TTC549 (cell line): ENCODE data around the gene FUZ.

Experiments used
- FAIRE-seq: peaks from 2 replicates; lab custom pipeline; 2012; peaks lifted over from hg19 to GRCh38; lab: Jason Lieb, UNC

Gene FUZ, protein sequence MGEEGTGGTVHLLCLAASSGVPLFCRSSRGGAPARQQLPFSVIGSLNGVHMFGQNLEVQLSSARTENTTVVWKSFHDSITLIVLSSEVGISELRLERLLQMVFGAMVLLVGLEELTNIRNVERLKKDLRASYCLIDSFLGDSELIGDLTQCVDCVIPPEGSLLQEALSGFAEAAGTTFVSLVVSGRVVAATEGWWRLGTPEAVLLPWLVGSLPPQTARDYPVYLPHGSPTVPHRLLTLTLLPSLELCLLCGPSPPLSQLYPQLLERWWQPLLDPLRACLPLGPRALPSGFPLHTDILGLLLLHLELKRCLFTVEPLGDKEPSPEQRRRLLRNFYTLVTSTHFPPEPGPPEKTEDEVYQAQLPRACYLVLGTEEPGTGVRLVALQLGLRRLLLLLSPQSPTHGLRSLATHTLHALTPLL

DNA sequence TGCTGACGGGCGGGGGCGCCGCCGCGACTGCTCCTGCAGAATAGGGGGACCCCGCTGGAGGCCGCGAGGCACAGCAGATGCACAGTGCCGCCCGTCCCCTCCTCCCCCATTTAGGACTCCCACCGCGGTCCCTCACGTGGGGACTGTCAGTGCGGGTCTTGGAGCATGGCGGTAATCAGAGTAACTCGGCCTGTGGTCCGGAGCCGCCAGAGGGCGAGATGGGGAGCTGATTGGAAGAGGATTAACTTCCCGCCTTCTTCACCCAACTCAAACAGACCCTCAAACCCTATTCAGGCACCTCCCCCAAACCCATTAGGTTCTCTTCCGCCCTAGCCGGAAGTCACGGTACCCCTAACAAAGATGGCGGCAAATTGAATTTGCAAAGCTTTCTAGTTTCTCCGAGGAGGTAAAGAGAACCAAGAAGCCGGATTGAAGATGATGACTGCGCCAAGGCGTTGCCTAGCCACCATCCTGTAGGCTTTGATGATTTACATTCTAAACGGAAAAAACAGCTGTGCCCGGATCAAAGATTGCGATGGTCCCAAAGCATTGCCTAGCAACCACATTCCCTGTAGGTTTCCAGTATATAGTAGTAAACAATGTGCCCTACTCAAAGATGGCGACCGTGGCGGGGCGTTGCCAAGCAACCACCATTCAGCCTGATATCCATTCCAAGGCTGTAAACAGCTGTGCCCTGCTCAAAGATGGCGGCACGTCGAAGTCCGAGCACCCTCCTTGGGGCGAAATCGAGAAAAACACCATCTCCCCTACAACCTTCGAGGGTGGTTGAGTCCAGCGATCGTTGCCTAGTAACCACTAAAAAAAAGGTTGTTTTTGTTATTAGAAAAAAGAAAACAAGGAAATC is at the start of gene FUZ:
Gene FUZ (minus strand): TSS at position 296 of the 865 bp plus-strand sequence. CDS start 186 bp downstream, at position 110.
- peak; percentile 97 for FAIRE-seq

DNA sequence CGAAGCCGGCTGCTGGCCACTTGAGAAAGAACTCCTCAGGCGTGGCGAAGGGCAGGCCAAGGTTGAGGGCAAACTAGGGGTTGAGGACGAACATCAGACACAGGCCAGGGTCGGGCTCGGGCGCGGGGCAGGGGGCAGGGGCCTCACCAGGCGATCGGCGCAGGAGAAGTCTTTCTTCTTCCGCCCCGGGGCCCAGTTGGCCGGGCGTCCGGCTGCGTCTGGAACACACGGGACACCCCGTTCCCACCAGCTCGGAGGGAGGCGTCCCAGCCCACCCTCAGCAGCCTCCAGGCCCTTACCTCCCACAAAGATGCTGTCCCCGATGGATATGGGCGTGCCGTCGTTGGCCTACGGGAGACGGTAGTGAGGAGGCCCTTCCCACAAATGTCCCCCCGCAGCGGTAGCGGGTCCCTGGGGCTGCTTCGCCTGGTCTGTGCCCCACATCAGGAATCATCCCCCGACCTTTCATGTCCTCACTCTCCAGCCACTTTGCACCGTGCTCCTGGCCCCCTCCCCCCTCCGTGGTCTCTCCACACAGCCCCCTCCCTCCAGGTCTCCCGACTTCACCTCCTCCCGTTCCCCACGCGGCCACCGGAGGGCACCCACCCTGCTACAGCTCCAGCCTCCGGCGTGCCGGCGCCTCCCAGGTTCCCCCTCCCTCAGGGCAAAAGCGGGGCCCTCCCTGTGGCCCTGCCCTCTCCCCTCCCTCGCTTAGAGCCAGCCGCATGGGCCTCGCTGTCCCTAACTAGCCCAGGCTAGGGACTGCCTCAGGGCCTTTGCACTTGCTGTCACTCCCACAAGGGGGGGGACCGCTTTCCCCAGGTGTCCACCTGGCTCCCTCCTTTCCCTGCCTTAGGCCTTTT is 49.5 kb upstream of the FUZ start:
- no peak for FAIRE-seq

DNA sequence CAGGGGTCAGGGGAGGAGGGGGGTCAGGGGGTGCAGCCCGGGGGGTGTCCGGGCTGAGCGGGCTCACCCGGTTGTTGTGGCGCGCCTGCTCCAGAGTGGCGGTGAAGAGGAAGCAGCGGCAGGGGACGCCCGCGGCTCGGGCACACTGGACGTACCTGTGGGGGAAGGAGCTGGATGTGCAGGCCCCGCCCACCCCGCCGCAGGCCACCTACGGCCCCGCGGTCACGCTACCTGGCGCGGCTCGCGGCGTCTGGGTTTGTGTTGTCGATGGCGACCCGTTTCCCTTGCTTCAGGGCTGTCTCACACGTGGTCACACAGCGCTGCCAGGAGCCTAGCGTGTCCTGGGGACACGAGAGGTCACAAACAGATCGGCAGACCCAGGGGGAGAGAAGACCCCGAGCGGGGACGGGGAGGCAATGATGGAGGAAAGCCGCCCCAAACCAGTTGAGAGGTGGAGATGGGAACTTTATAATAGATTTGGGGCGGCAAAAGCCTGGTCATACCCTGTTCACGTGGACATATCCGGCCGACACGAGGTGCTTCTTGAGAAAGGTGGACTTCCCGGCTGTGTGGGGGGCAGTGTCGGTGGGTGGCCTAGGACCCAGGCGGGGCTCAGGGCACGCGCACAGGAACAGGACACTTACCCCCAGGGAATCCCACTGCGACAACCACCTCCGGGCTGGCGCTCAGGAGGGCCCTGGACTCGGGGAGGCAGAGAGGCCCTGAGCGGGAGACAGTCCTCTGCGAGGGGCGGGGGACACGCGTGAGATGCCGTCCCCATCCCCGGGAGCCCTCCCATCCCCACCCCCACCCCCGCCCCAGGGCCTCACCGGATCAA is 48.7 kb upstream of the FUZ start:
- no peak for FAIRE-seq

DNA sequence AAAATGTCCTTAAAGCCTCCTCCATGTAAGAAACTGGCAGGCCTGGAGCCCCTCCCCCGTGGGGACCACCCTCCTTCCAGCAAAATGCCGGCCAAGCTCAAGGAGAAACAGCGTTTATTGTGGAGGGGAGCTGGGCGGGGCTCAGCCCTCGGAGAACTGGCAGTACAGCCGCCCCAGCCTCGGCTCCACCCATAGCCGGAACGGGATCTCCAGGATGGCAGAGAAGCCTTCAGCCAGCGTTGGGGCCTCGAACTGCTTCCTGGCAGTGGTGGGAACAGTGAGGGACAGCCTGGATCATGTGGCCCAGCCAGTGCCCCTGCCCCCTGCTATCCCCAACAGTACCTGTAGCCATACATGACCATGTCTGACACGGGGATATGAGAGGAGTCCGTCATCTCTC is 48.0 kb upstream of the FUZ start:
- FAIRE-seq: no peak

GRCh38 chr19:49860336-49861102 is 47.4 kb upstream of the FUZ start:
- no peak for FAIRE-seq

DNA sequence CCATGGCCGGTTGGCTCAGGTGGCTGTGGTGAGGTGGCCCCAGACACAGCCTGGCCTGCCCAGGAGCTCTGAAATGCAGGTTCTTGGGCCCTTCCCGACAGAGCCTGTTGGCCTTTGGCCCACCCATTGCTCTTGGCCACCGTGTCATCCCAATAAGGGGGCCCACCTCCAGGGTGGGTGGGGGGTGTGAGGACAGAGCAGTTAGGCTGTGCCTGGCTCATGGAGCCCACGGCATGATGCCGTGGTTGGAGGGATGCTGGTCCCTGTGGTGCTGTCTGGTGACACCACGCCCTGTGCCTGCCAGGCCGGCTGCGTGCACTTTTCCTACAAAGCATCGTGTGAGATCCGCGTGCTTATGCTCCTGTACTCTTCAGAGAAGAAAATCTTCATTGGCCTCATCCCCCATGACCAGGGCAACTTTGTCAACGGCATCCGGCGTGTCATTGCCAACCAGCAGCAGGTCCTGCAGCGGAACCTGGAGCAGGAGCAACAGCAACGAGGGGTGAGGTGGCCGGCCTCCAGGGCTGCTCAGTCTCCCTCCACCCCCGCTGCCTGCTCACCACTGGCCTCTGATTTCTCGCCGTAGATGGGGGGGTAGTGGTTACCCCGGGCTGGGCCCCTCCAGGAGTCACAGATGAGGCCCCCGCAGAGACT is 46.7 kb upstream of the FUZ start:
- no peak for FAIRE-seq

DNA sequence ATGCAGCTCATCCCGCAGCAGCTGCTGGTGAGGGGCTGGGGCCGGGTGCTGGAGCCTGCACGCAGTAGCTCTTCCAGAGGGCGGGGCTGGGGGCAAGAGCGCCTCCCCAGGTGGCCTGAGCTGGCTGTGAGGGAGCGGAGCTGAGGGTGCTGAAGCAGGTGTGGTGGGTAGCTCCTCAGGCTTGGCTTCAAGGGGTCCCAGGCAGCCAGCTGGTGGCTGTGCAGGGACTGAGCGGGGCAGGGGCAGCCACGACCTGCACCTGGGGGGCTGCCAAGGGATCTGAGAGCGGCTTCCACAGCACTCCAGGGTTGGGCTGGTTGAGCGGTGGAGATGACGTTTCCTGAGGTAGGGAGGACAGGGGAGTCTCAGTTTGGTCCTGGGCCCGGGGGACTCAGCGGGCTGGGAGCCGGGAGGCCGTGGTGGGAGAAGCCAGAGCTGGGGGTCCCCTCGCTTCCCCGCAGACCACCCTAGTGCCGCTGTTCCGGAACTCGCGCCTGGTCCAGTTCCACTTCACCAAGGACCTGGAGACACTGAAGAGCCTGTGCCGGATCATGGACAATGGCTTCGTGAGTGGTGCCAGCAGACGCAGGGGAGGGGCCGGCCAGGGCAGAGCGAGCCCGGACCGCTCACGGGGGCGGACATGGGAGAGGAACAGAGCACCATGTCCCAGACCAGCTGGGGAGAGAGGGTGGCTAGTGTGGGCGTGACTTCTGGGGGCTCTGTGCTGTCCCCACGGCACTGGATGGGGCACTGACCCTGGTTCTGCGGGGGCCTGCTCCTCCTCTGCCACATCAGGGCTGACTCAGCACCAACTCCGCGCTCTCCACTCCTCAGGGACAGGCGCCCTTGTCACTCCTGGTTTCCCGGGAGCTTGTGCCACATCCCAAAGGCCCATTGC is 45.2 kb upstream of the FUZ start:
- FAIRE-seq: no peak

GRCh38 chr19:49857838-49858087 is 44.7 kb upstream of the FUZ start:
- FAIRE-seq: no peak

DNA sequence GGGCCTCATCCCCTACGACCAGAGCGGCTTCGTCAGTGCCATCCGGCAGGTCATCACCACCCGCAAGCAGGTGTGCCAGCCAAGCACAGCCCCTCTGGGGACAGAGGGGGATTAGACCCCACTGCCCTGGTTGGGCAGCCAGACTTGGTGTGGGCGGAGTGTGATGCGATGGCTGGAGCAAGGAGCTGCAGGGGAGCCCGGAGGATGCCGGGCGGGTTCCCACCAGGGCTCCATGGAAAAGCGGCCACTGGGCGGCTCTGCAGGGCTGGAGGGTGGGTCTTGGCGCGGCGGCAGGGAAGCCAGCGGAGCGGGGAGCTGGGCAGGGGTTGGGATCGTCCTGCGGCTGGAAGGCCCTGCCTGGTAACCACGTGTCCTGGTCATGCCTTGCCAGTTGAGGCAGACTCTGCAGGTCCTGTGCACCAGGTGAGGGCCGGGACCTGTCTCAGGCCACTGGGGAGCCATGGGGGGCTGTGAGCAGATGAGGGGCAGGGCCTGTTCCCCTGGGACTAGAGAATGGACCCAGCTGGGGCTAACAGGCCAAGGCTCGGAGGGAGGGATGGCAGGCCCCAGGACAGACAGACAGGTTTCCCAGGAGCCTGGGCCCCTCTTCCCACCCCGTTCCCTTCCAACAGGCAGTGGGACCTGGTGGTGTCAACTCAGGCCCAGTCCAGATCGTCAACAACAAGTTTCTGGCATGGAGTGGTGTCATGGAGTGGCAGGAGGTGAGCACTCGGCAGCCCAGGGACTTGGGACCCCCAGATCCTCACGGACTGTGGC is 44.2 kb upstream of the FUZ start:
- no peak for FAIRE-seq

GRCh38 chr19:49856574-49857021 is 43.5 kb upstream of the FUZ start:
- no peak for FAIRE-seq

DNA sequence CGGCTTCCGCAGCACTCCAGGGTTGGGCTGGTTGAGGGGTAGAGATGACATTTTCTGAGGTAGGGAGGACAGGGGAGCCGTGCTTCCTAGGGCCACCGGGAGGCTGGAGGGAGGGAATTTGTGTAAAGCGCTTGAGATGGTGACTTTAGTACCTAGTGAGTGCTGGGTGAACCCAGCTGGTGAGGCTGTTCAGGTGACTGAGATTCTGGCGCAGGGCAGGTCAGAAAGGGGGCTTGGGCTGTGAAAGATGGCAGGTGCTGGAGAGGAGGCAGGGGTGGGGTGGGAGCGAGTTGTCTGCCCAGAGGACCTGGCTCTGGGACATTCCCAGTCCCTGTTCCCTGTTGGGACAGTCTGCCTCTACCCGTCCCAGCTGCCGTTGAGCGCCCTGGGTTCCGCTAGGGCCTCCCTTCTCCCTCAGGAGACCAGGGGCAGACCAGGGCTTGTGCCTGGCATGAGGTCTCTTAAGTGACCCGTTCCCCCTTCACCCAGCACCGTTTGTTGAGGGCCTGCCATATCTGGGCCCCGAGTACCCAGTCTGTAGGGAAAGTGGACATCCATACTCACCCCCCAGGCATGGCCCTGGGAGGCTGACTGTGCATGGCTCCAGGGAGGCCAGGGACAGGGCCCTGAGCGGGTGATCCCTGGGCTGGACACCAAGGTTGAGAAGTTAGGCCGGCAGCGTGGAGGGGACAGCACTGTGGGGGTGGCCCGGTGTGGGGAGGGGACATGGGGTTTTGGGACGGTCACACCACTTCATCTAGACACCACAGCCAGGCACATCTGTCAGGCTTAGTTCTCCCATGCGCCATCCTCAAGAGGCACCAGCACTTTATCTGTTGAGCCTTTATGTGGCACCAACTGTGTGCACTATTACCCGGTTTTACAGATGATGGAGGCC is 42.8 kb upstream of the FUZ start:
- no peak for FAIRE-seq

DNA sequence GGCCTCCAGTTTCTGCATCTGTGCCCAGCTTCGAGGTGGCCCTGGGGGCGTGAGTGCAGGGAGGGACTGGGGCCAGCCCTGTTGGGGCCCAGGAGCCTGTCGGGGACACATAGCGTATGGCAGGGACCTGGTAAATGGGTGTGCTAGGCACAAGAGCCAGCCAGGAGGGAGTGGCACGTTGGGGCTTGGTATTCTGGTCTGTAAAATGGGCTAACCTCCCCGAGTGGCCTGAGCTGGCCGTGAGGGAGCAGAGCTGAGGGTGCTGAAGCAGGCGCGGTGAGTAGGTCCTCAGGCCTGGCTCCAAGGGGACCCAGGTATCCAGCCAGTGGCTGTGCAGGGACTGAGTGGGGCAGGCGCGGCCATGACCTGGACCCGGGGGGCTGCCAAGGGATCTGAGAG is 42.2 kb upstream of the FUZ start:
- no peak for FAIRE-seq

DNA sequence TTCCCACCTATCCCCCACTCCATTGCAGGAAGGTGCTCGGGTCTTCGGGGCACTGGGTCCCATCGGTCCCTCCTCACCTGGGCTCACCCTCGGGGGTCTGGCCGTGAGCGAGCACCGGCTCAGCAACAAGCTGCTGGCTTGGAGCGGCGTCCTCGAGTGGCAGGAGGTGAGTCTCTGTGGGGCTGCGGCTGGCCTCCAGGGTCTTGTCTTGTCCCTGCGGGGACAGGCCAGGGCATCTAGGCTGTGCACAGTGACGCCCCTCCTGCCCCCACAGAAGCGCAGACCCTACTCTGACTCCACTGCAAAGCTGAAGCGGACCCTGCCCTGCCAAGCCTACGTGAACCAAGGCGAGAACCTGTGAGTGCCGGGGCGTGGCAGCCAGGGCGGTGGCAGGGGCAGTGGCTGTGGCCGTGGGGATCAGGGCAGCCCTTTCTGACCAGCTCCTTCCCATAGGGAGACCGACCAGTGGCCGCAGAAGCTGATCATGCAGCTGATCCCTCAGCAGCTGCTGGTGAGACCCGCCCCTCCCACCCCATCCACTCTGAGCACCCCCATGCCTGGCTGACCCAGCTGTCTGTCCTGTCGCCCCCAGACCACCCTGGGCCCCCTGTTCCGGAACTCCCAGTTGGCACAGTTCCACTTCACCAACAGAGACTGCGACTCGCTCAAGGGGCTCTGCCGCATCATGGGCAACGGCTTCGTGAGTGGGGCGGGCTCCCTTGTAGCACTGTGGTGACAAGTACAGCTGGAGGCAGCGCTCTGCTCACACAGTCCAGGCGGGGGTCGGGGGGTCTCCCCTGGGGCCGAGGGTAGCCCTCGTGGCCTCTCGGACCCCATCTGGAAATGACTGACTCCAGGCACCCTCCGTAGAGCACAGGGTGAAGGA is 41.5 kb upstream of the FUZ start:
- no peak for FAIRE-seq

GRCh38 chr19:49853852-49854377 is 40.8 kb upstream of the FUZ start:
- no peak for FAIRE-seq

DNA sequence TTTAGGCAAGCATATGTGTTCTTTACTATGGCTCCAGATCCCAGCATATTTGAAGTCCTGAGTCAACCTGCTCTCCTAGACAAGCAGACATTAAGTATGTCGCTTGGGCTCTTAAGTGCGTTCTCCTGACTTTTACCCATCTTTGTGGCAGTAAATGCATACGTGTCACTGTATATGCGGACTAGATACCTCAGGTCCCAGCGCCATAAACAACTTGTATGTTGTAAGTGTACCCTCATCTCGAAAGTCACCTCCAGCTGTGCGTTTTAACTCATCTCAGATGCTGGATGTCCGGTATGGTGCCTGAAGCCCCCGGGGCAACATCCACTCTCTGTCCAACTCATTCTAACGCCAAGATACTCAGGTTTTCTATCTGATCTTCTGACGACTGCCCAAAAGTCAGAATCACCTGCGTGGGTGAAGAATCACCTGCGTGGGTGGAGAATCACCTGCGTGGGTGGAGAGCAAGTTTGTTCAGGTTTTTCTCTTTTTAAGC is 39.6 kb upstream of the FUZ start:
- FAIRE-seq: no peak
